Hematopoietic multipotent progenitor cell treated with erythropoietin and hydrocortisone succinate and interleukin-3 and kit ligand, for 8 days (in vitro differentiated cells): ENCODE data around the gene DENND2A.
A peak's percentile ranks its signal among the peaks of the same experiment; 100 is the strongest.
"Not testable (repeated sequence)": the region's sequence is repeated elsewhere in the genome, so short reads cannot be mapped to it uniquely, and the experiment has no call there.

ENCODE experiments used
- DNase-seq: peaks from one replicate; pipeline ENCODE4 v3.0.0-alpha.2; 2015

The DENND2A gene

DNA sequence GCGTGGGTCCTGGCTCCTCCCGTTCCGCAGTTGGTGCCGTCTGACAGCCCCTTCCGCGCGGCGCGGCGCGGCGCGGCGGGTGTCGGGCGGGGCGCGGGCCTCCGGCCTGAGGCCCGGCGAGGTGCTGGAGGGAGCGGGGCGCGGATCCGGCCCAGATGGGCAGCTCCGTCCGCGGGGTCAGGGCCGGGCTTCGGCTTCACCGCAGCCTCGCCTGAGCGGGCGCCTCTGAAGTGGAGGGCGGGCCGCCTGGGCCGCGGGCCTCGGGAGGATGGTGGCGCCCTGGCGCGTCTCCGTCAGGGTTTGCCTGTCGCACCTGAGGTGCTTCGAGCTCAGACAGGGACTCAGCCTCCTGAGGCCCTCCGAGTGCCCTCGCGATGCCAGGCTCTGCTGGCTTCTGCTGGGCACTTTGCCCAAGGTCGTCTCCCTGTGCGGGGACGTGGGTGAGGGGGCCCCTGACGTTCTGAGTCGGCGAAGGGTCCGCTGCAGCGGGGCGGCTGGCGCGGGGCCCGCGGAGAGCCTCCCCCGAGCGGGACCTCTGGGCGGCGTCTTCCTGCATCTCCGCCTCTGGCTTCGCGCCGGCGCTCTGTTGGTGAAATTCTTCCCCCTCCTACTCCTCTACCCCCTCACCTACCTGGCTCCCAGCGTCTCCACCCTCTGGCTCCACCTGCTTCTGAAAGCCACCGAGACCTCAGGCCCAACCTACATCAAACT, 32.6 kb upstream of the DENND2A start:
- no peak for DNase-seq

GRCh38 chr7:140672382-140673062, 31.9 kb upstream of the DENND2A start, which contains the start of gene ADCK2:
Gene ADCK2 (plus strand): TSS chr7:140672945. CDS start chr7:140673331, 386 bp downstream.
- DNase-seq: peak; percentile 55

DNA sequence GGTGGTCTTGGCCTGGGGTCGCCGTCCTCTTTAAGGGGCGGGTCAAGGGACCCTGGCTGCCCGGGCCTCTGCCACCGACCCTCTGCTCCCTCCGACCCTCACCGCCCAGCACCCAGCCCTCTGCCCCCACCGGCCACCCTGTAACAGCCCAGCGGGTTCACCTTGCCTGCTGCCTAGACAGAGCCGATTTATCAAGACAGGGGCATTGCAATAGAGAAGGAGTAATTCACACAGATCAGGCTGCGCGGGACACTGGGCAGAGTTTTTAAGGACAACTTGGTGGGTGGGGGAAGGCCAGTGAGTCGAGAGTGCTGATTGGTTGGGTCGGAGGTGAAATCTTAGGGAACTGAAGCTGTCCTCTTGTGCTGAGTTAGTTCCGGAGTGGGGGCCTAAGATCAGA, 31.4 kb upstream of the DENND2A start:
- no peak for DNase-seq

GRCh38 chr7:140670343-140670935, 29.8 kb upstream of the DENND2A start:
- no peak for DNase-seq

DNA sequence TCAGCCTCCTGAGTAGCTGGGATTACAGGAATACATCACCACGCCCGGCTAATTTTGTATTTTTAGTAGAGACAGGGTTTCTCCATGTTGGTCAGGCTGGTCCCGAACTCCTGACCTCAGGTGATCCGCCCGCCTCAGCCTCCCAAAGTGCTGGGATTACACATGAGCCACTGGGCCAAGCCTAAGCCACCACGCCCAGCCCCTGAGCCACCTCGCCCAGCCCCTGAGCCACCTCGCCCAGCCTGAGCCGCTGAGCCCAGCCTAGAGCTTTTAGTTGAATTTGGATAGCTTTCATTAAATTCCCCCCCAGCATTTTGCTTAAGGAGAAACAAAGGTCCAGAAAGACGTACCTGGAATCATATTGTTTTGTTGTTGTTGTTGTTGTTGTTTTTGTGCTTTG, 29.2 kb upstream of the DENND2A start:
- DNase-seq: not testable (repeated sequence)

DNA sequence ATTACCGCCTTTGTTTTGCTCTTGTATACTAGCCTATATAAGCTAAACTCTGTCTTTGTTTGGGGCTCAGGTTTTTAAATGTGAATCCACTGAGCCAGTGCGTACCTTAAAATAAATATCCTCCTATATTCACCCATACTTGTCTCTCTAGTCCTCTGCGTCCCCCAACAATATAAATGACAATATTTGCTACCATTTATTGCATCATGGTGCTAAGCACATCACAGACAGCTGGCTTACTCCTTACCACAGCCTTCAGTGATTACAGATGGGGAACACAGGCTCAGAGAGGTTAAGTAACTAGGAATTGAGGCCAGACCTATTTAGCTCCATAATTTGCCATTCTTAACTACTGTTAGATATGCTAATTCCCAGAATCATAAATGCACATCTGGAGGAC, 28.7 kb upstream of the DENND2A start:
- no peak for DNase-seq

- DNase-seq: no peak
Observed at GRCh38 chr7:140668641-140669040, 28.0 kb upstream of the DENND2A start.

DNA sequence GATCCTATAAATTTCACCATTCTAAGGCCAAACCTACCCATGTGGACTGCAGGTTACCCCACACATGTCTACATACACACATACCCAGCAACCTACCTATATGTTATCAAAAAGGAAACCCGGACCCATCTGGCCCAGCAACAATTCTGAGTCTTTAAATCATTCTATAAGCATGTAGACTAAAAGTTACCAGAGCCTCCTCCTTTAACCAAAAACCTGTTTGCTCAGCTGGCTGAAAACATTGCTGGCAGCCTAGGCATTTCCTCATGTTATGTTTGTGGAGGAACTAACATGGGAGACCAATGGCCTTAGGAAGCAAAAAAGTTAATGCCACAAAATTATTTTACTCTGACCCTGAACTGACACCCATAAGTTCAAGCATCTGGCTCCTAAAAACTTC, 26.9 kb upstream of the DENND2A start:
- DNase-seq: no peak

DNA sequence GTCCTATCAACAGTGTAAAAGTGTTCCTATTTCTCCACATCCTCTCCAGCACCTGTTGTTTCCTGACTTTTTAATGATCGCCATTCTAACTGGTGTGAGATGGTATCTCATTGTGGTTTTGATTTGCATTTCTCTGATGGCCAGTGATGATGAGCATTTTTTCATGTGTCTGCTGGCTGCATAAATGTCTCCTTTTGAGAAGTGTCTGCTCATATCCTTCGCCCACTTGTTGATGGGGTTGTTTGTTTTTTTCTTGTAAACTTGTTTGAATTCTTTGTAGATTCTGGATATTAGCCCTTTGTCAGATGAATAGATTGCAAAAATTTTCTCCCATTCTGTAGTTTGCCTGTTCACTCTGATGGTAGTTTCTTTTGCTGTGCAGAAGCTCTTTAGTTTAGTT, 22.3 kb upstream of the DENND2A start:
- DNase-seq: not testable (repeated sequence)

DNA sequence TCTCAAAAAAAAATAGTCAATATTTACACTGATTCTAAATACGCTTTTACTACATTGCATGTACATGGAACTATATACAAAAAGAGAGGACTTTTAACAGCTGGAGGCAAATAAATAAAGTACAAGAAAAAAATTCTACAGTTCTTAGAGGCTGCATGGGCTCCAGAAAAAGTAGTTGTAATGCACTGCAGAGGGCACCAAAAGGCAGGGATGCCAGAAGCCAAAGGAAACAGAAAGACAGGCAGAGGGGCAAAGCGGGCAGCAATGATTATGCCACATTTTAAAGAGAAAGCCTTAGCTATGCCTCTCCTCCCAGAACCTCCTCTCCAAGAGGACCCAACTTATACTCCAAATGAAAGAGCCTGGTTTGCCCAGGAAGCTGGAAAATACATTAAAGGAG, 20.5 kb upstream of the DENND2A start:
- no peak for DNase-seq

DNA sequence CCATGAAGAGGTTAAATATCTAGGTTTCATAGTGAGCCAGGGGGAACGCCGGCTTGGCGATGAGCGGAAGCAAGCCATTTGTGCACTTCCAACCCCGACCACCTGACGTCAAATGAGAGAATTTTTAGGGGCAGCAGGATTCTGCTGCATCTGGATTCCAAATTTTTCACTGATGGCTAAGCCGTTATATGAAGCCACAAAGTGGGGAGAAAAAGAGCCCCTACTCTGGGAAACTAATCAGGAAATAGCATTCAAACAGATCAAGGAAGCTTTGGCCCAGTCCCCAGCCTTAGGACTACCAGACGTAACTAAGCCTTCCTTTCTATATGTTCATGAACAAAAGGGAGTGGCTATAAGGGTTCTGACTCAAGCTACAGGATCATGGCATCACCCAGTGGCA, 19.2 kb upstream of the DENND2A start:
- DNase-seq: no peak

GRCh38 chr7:140657891-140658290, 17.3 kb upstream of the DENND2A start:
- no peak for DNase-seq

DNA sequence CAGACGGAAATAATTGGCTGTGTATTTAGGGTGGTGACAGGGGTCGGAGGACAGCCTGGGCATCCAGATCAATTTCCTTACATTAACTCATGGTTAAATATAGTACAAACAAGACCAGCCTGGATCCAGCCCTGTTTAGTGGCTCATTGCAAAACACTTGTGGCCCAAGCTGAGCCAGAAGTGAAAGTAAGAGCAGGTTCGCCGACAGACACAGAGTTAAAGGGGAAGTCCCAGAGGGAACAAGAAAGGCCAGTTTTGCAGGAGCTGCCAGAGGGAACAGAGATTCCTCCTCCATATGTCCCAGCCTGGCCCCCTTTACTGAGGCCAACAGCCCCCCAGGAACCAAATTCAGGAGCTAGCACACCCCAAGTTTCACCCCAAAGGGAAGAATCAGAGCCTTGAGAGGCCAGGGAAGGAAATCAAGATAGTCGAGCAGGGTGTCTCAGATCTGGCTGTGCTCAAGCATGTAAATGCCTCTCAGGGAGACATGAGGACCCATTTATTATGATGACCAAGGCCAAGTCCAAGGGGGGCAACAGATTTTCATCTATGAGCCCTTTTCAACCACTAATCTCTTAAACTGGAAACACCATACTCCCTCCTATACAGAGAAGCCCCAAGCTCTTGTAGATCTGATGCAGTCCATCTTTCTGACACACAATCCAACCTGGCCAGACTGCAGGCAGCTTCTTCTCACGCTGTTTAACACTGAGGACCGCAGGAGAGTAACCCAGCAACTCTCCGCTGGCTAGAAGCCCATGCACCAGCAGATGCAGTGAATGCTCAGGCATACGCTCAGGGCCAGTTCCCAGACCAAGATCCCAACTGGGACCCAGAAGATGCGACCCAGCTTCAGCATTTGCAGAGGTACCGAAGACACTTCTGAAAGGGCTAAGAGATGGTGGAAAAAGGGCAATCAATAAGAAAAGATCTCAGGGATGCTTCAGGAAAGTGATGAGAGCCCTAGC, 16.2 kb upstream of the DENND2A start:
- DNase-seq: peak; percentile 35

DNA sequence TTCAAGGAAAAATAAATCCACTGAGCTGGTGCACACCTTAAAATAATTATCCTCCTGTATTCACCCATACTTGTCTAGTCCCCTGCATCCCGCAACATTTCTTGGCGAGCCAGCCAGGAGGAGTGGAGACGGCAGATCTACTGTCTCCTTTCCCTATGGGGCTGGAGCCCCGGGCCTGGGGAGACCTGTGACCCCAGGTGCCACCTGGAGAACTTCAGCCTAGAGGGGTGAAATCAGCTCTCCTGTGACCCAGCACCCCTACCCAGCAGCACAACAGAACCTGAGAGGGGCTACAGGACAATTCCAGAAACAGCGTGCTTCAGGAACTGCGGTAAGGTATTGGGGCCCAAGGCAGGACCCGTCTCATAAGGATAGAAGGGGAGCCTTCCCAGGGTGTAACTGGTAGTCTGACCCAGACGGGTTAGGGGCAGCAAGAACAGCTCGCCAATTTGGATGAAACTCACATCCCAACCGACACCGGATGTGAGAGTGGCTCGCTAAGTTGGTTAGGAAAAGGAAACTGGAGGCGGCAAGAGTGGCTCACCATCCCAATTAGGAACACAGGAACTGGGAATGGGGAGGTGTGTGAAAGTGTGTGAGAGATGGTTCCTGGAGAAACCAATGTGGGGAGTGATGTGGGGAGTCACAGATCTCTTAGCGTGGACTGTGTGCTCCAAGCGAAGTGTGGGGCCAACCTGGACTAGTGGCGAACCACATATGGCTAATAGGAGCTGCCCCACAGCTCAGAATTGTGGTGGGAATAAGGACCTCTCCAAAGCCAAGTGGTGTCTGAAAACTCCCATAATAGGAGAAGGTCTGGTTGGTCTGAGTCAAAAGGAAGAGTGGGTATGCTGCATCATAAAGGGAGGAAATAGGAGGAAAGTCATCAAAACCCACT, 15.1 kb upstream of the DENND2A start:
- no peak for DNase-seq

DNA sequence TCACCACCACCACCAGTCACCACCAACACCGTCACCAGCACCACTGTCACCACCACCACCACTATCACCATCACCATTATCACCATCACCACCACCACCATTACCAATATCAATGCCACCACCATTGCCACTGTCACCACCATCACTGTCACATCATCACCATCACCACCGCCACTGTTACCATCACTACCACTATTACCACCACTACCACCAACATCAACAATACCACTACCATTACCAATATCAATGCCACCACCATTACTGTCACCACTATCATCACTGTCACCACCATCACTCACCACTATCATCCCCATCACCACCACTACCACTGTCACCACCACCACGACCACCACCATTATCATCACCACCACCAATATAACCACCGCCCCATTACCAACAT, 14.0 kb upstream of the DENND2A start:
- no peak for DNase-seq

GRCh38 chr7:140654109-140654387, 13.4 kb upstream of the DENND2A start:
- no peak for DNase-seq

DNA sequence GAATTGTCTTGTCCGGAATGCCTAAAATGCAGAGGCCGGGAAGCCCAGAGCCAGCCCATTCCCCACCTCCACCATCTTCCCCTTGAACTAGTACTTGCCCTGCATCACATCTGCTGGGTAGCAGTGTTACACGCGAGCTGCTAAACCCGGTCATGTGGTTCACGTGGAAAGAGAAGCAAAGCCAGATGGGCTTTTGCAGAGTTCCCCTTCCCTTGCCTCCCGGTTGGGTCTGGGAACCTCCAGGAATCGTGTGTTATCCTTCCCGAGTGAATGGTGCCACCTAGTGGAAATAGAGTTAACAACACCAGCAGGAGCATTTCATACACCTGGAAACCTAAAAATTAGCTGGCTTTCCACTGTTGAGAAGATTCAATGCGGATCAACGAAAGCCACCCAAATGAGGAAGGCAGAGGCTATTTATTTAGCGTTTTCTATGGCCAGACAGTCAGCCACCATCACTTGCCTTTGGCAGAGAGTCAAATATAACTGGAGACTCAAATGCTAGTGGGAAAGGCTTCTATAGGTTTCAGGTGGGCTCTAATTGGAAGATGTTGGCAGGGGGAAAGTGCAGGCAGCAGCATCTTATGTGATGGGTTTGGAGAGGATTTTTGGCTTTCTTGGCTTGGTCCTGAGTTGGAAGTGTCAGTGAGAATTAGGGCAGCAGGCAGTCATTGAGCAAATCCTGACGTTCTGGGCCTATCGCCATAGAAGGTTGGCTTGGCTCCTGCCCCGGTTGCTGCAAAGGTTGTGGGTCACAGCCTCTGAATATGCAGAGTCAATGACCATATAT, 12.9 kb upstream of the DENND2A start:
- peak; percentile 60 for DNase-seq

- no peak for DNase-seq
Observed at GRCh38 chr7:140650367-140650766, 9.8 kb upstream of the DENND2A start.

DNA sequence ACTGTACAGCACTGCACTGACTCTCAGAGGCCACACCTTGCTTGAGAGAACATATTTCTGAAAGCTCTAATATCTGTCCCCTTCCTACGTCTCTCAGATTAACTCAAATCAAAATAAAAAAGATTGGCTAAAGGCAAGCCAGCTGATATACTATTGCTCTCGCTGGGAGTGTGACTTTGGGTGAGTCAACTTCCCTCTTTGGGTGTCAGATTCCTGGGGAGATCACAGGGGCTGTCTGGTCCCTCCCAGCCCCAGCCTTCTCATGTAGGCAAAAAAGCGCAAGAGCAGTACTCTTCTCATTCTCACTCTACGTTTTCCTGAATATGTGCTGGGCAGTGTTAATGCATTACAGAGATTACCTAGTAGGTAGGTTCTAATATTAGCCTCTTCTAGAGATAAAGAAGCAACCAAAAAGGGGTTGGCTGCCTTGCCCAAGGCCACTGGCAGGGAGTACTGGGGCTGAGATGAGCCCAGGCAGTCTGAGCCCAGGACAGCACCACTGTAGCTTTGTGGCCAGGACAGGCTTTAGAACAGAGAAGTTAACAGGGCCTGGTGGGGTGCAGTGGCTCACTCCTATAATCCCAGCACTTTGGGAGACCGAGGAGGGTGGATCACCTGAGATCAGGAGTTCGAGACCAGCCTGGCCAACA, 9.1 kb upstream of the DENND2A start:
- DNase-seq: no peak

GRCh38 chr7:140646931-140647647, 6.5 kb upstream of the DENND2A start:
- peak; percentile 65 for DNase-seq
